Fibroblast of skin of left quadriceps (primary cell): ENCODE results near the gene UBE2E2.

Experiments used
- DNase-seq, 2 experiments: peaks; one replicate each; pipeline ENCODE4 v3.0.0-alpha.2; 2013; ENCODE audit warnings: low read depth in 2 of 2

The UBE2E2 gene

GRCh38 chr3:23480329-23480714, 277.2 kb downstream of the UBE2E2 start:
- DNase-seq, result no peak

- DNase-seq, result no peak
Observed at GRCh38 chr3:23481011-23481615, 278.0 kb downstream of the UBE2E2 start.

GRCh38 chr3:23481616-23482278, 278.6 kb downstream of the UBE2E2 start:
- DNase-seq, result peak; percentile 56 to 59

GRCh38 chr3:23484386-23484785, 281.3 kb downstream of the UBE2E2 start:
- no peak for DNase-seq

- DNase-seq, result no peak
Observed at GRCh38 chr3:23485922-23486321, 282.8 kb downstream of the UBE2E2 start.

- no peak for DNase-seq
Observed at GRCh38 chr3:23487015-23487414, 283.9 kb downstream of the UBE2E2 start.

- DNase-seq, result no peak
Observed at GRCh38 chr3:23488618-23489017, 285.5 kb downstream of the UBE2E2 start.

- DNase-seq, result peak; percentile 8 to 10
Observed at GRCh38 chr3:23489300-23490158, 286.4 kb downstream of the UBE2E2 start.

GRCh38 chr3:23490459-23490858, 287.3 kb downstream of the UBE2E2 start:
- DNase-seq, result peak; percentile 10 to 16

- DNase-seq, result no peak
Observed at GRCh38 chr3:23492057-23492456, 288.9 kb downstream of the UBE2E2 start.

- DNase-seq, result no peak
Observed at GRCh38 chr3:23493889-23494288, 290.8 kb downstream of the UBE2E2 start.

- DNase-seq, result no peak
Observed at GRCh38 chr3:23494967-23495366, 291.8 kb downstream of the UBE2E2 start.

GRCh38 chr3:23495507-23495906, 292.4 kb downstream of the UBE2E2 start:
- no peak for DNase-seq

GRCh38 chr3:23496165-23496564, 293.0 kb downstream of the UBE2E2 start:
- no peak for DNase-seq

GRCh38 chr3:23497156-23497555, 294.0 kb downstream of the UBE2E2 start:
- DNase-seq, result no peak

- DNase-seq, result no peak
Observed at GRCh38 chr3:23501201-23501802, 298.2 kb downstream of the UBE2E2 start.

GRCh38 chr3:23508464-23508863, 305.3 kb downstream of the UBE2E2 start:
- no peak for DNase-seq

GRCh38 chr3:23518441-23518840, 315.3 kb downstream of the UBE2E2 start:
- no peak for DNase-seq

GRCh38 chr3:23519314-23520208, 316.4 kb downstream of the UBE2E2 start:
- no peak for DNase-seq

GRCh38 chr3:23527326-23527725, 324.2 kb downstream of the UBE2E2 start:
- DNase-seq, result no peak

GRCh38 chr3:23533596-23533995, 330.5 kb downstream of the UBE2E2 start:
- DNase-seq, result no peak
